Stomach (tissue), 4 donors: Measurements from ENCODE around the gene KRR1.

Experiments
- CTCF ChIP-seq, 7 experiments: fragments of 450-650 bp in 4 of 7; fragments of 200-600 bp in 3 of 7; sonication (generic) in 3 of 7; IDR thresholded peaks; one replicate each; pipeline ENCODE4 v1.5.1; 2016 to 2019; ENCODE audit warnings: antibody characterized with exemption in 7 of 7, control low read depth in 2 of 7, mild to moderate bottlenecking in 1 of 7
- EP300 ChIP-seq: sonication (generic); formaldehyde crosslinking; IDR thresholded peaks from one replicate; pipeline ENCODE4 v1.6.1; 2017; ENCODE audit warnings: antibody characterized with exemption
- POLR2A ChIP-seq, 4 donors: fragments of 450-650 bp; IDR thresholded peaks; one replicate each; pipeline ENCODE4 v1.6.1; 2016; ENCODE audit warnings: antibody characterized with exemption in 4 of 4, control low read depth in 2 of 4, mild to moderate bottlenecking in 1 of 4, moderate library complexity in 1 of 4
- POLR2AphosphoS5 ChIP-seq, 3 donors: sonication (generic); formaldehyde crosslinking; IDR thresholded peaks; one replicate each; pipeline ENCODE4 v1.6.1; 2016; ENCODE audit warnings: antibody characterized with exemption in 3 of 3

- no peak for TF ChIP-seq CTCF (IDR thresholded peaks at IDR 0.05)
- TF ChIP-seq POLR2A (IDR thresholded peaks at IDR 0.05) = no peak
- no peak for TF ChIP-seq POLR2AphosphoS5 (IDR thresholded peaks at IDR 0.05)
- no peak for TF ChIP-seq EP300
These were observed 17.3 kb upstream of the KRR1 start for GRCh38 chr12:75528692-75529091.
